Activated CD8-positive, alpha-beta memory T cell treated with anti-CD3 and anti-CD28 coated beads for 48 hours (primary cell): ENCODE measurements around the gene FAM234A.

Source experiments
- DNase-seq, 3 experiments: peaks; one replicate each; pipeline ENCODE4 v3.0.0-alpha.2; 2020; ENCODE audit warnings: low read depth in 2 of 3, low spot score in 2 of 3

Gene FAM234A

GRCh38 chr16:280005-280460, 45.4 kb downstream of the FAM234A start:
- DNase-seq = no peak

- no peak for DNase-seq
These were observed 45.9 kb downstream of the FAM234A start, which contains the start of gene ARHGDIG for GRCh38 chr16:280552-280951. Gene ARHGDIG (plus strand): TSS chr16:280591. CDS start chr16:280681, 90 bp downstream.

- no peak for DNase-seq
These were observed 46.5 kb downstream of the FAM234A start for GRCh38 chr16:280991-281659.

- DNase-seq = no peak
These were observed 47.1 kb downstream of the FAM234A start for GRCh38 chr16:281660-282255.

- DNase-seq = no peak
These were observed 47.9 kb downstream of the FAM234A start for GRCh38 chr16:282491-282890.

GRCh38 chr16:283033-283805, 48.6 kb downstream of the FAM234A start, which contains the start of gene PDIA2:
Gene PDIA2 (plus strand): TSS chr16:283164. CDS start chr16:283170, 6 bp downstream.
- no peak for DNase-seq

- DNase-seq = no peak
These were observed 49.8 kb downstream of the FAM234A start for GRCh38 chr16:284204-285120.

- no peak for DNase-seq
These were observed 50.8 kb downstream of the FAM234A start for GRCh38 chr16:285146-286055.

GRCh38 chr16:286491-287297, 52.1 kb downstream of the FAM234A start:
- no peak for DNase-seq

- DNase-seq = no peak
These were observed 52.7 kb downstream of the FAM234A start for GRCh38 chr16:287298-287811.

- no peak for DNase-seq
These were observed 53.6 kb downstream of the FAM234A start for GRCh38 chr16:287981-288920.

- no peak for DNase-seq
These were observed 54.9 kb downstream of the FAM234A start for GRCh38 chr16:289395-289997.

GRCh38 chr16:290015-290680, 55.5 kb downstream of the FAM234A start:
- DNase-seq = no peak

- DNase-seq = no peak
These were observed 56.2 kb downstream of the FAM234A start for GRCh38 chr16:290681-291405.

GRCh38 chr16:291539-291938, 56.9 kb downstream of the FAM234A start:
- DNase-seq = no peak
